H1 (cell line): ENCODE measurements around the gene TSC2.

ENCODE experiments used
- BRCA1 ChIP-seq: IDR thresholded peaks from 2 replicates; pipeline ENCODE4 v1.6.1; 2012; ENCODE audit warnings: low read depth, low read length, improper control_type of control experiment
- CBX8 ChIP-seq: fragments of 300-800, 300-1000 bp; sonication (generic); IDR thresholded peaks from 2 replicates; pipeline ENCODE4 v1.7.1; 2016; ENCODE audit warnings: low read depth, low read length, borderline replicate concordance
- CEBPB ChIP-seq: IDR thresholded peaks from 2 replicates; pipeline ENCODE4 v1.6.1; 2012; ENCODE audit warnings: low read depth, low read length
- CHD2 ChIP-seq: IDR thresholded peaks from 2 replicates; pipeline ENCODE4 v1.6.1; 2012; ENCODE audit warnings: low read length, improper control_type of control experiment
- CTCF ChIP-seq, 3 experiments: IDR thresholded peaks; 1 replicate in 2 of 3; 2 replicates in 1 of 3; pipeline versions ENCODE4 v1.5.1 to v1.6.1; 2011; ENCODE audit warnings: low read length in 3 of 3, mild to moderate bottlenecking in 3 of 3, inconsistent platforms in 2 of 3, low read depth in 1 of 3, moderate library complexity in 1 of 3; ENCODE audit not compliant: insufficient read depth in 1 of 3; ENCODE audit errors: control extremely low read depth in 1 of 3
- EZH2 ChIP-seq: fragments of 200-600 bp; sonication (generic); IDR thresholded peaks from 2 replicates; pipeline ENCODE4 v1.7.1; 2012; ENCODE audit warnings: low read depth, mild to moderate bottlenecking, moderate library complexity, low read length, inconsistent platforms; ENCODE audit not compliant: severe bottlenecking
- NRF1 ChIP-seq: IDR thresholded peaks from 2 replicates; pipeline ENCODE4 v1.6.1; 2011; ENCODE audit warnings: mild to moderate bottlenecking, low read depth, low read length, improper control_type of control experiment
- POLR2A ChIP-seq, 2 experiments: IDR thresholded peaks; 1 replicate in 1 of 2; 2 replicates in 1 of 2; pipeline ENCODE4 v1.6.1; 2011; ENCODE audit warnings: low read depth in 2 of 2, low read length in 2 of 2, mild to moderate bottlenecking in 2 of 2; ENCODE audit errors: control extremely low read depth in 1 of 2
- RAD21 ChIP-seq, 2 experiments: IDR thresholded peaks in 1 of 2; conservative IDR thresholded peaks in 1 of 2; 2 replicates each; pipeline ENCODE4 v1.6.1; 2011; ENCODE audit warnings: low read depth in 2 of 2, low read length in 2 of 2, improper control_type of control experiment in 1 of 2, inconsistent platforms in 1 of 2, mild to moderate bottlenecking in 1 of 2, moderate library complexity in 1 of 2
- SIN3A ChIP-seq, 2 experiments: IDR thresholded peaks in 1 of 2; conservative IDR thresholded peaks in 1 of 2; 2 replicates each; pipeline ENCODE4 v1.6.1; 2011 to 2012; ENCODE audit warnings: low read length in 2 of 2, improper control_type of control experiment in 1 of 2, low read depth in 1 of 2, mild to moderate bottlenecking in 1 of 2
- TAF1 ChIP-seq: IDR thresholded peaks from 2 replicates; pipeline ENCODE4 v1.6.1; 2011; ENCODE audit warnings: mild to moderate bottlenecking, low read depth, low read length
- USF2 ChIP-seq: IDR thresholded peaks from 2 replicates; pipeline ENCODE4 v1.6.1; 2011; ENCODE audit warnings: low read length, improper control_type of control experiment
- YY1 ChIP-seq: IDR thresholded peaks from 2 replicates; pipeline ENCODE4 v1.6.1; 2011; ENCODE audit warnings: low read depth, mild to moderate bottlenecking, low read length
- ZNF274 ChIP-seq: IDR thresholded peaks from 2 replicates; pipeline ENCODE4 v1.7.0; 2012; ENCODE audit warnings: low read length, borderline replicate concordance; ENCODE audit errors: extremely low read depth

- no peak for TF ChIP-seq CTCF (IDR thresholded peaks at IDR 0.05; ENCODE audit: control extremely low read depth in 1 of 3, insufficient read depth in 1 of 3, low read depth in 1 of 3, low read length in 3 of 3)
- no peak for TF ChIP-seq SIN3A (conservative IDR thresholded peaks at IDR 0.05 in 1 of 2, IDR thresholded peaks at IDR 0.05 in 1 of 2; ENCODE audit: low read depth in 1 of 2, low read length in 2 of 2)
- no peak for TF ChIP-seq CBX8
- TF ChIP-seq USF2: no peak
- TF ChIP-seq TAF1: no peak
- no peak for TF ChIP-seq POLR2A (IDR thresholded peaks at IDR 0.05; ENCODE audit: control extremely low read depth in 1 of 2, low read depth in 2 of 2, low read length in 2 of 2)
- no peak for TF ChIP-seq ZNF274
- TF ChIP-seq RAD21 (IDR thresholded peaks at IDR 0.05 in 1 of 2, conservative IDR thresholded peaks at IDR 0.05 in 1 of 2; ENCODE audit: low read depth in 2 of 2, low read length in 2 of 2): no peak
- TF ChIP-seq NRF1: no peak
- TF ChIP-seq EZH2: no peak
- TF ChIP-seq CHD2: no peak
- TF ChIP-seq YY1: no peak
- TF ChIP-seq CEBPB: no peak
- TF ChIP-seq BRCA1: no peak
Observed at GRCh38 chr16:2078691-2079090, 30.9 kb downstream of the TSC2 start.
